Body of pancreas (tissue), 4 donors: ENCODE results near the gene KCNQ1OT1.

Experiments used
- POLR2A ChIP-seq, 3 donors: fragments of 450-650 bp; IDR thresholded peaks; one replicate each; pipeline ENCODE4 v1.6.1; 2016; ENCODE audit warnings: antibody characterized with exemption in 3 of 3, mild to moderate bottlenecking in 2 of 3
- TF ChIP-seq, protein P1 (sequence below), 7 experiments: fragments of 450-650 bp in 4 of 7; fragments of 200-600 bp in 3 of 7; sonication (generic) in 3 of 7; IDR thresholded peaks; one replicate each; pipeline ENCODE4 v1.5.1; 2016 to 2019; ENCODE audit warnings: antibody characterized with exemption in 7 of 7

GRCh38 chr11:2703363-2704141 is 3.8 kb upstream of the KCNQ1OT1 start:
- TF ChIP-seq, protein P1, sequence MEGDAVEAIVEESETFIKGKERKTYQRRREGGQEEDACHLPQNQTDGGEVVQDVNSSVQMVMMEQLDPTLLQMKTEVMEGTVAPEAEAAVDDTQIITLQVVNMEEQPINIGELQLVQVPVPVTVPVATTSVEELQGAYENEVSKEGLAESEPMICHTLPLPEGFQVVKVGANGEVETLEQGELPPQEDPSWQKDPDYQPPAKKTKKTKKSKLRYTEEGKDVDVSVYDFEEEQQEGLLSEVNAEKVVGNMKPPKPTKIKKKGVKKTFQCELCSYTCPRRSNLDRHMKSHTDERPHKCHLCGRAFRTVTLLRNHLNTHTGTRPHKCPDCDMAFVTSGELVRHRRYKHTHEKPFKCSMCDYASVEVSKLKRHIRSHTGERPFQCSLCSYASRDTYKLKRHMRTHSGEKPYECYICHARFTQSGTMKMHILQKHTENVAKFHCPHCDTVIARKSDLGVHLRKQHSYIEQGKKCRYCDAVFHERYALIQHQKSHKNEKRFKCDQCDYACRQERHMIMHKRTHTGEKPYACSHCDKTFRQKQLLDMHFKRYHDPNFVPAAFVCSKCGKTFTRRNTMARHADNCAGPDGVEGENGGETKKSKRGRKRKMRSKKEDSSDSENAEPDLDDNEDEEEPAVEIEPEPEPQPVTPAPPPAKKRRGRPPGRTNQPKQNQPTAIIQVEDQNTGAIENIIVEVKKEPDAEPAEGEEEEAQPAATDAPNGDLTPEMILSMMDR (IDR thresholded peaks at IDR 0.05): no peak
- no peak for TF ChIP-seq POLR2A (IDR thresholded peaks at IDR 0.05)
